ENCODE results near the gene PRKN. TPM values are rescaled to one million over a fixed set of nuclear protein-coding genes. Genes with fewer than 3 reads are reported as not detected.

PRKN gene
- total and polyA plus RNA-seq, 2 donors (not counting 3 experiments of a cell fraction or from before 2014, with no cell fraction given), result 0.06 TPM; not detected in 1

GRCh38 chr6:162554531-162554930 lies 173.0 kb downstream of the PRKN start:
- Histone ChIP-seq H3K79me2 (ENCODE audit: control insufficient read depth, insufficient read depth, low read length) (no peaks in the 10 kb centered on the region), H4K20me1 (replicated peaks; ENCODE audit: control insufficient read depth, extremely low read depth, insufficient read depth, low read length) (no peaks in the 10 kb centered on the region), H3K9ac (replicated peaks; ENCODE audit: extremely low read depth, insufficient read depth, low read length) (no peak overlapping the region), H2AFZ (ENCODE audit: low read depth, low read length) (no peak overlapping the region), H3K4me2 (ENCODE audit: insufficient read depth, low read length) (no peak overlapping the region), H3K4me1 (ENCODE audit: control insufficient read depth, extremely low read depth, insufficient read depth, low read length) (no peaks in the 10 kb centered on the region), H3K27ac (ENCODE audit: insufficient read depth, low read depth, low read length) (no peak overlapping the region), H3K4me3 (replicated peaks in 1 of 3; ENCODE audit: insufficient read depth in 1 of 3, low read depth in 1 of 3, low read length in 3 of 3) (no peak overlapping the region), H3K27me3 (ENCODE audit: control insufficient read depth in 2 of 2, insufficient read depth in 2 of 2, low read length in 2 of 2) (no peaks in the 10 kb centered on the region), H3K36me3 (ENCODE audit: control insufficient read depth in 2 of 2, extremely low read depth in 1 of 2, insufficient read depth in 2 of 2, low read length in 2 of 2) (no peaks in the 10 kb centered on the region), H3K9me1 (replicated peaks; ENCODE audit: control insufficient read depth, extremely low read depth, insufficient read depth, low read length) (no peaks in the 10 kb centered on the region), H3K9me3 (replicated peaks; ENCODE audit: control insufficient read depth, insufficient read depth, low read length) (peaks cover 2% of the 10 kb centered on the region)
- FAIRE-seq (no peak), DNase-seq (ENCODE audit: low read depth, low spot score) (no peak)
- no TSS peak for BruUV-seq (replicated peaks)
- dilution Hi-C loops (cut with MboI; ENCODE audit: extremely low pct_ligation_motif_present, low sequenced_read_pairs) (no loop called here), intact Hi-C loops (cut with micrococcal nuclease) (no loop called here)
- ChIA-PET CTCF (no interaction called here), POLR2A (no interaction called here)
- TF ChIP-seq CTCF (IDR thresholded peaks at IDR 0.05; ENCODE audit: extremely low read depth in 1 of 2, insufficient read depth in 1 of 2, low read depth in 1 of 2, low read length in 2 of 2) (no peak), POLR2AphosphoS5 (IDR thresholded peaks at IDR 0.05; ENCODE audit: insufficient read depth, low read depth, low read length) (no peak), FOS (IDR thresholded peaks at IDR 0.05; ENCODE audit: borderline replicate concordance, insufficient read depth, low read length) (no peak), MYC (IDR thresholded peaks at IDR 0.05; ENCODE audit: low read depth, low read length) (no peak), POLR2A (IDR thresholded peaks at IDR 0.05; ENCODE audit: low read depth, low read length) (no peak), JUN (IDR thresholded peaks at IDR 0.05; ENCODE audit: borderline replicate concordance, insufficient read depth, insufficient read length, low read depth) (no peak), EZH2 (IDR thresholded peaks at IDR 0.05; ENCODE audit: borderline replicate concordance, low read depth, low read length, severe bottlenecking) (no peak), GATA2 (IDR thresholded peaks at IDR 0.05; ENCODE audit: insufficient read depth, insufficient read length, low read depth, low read length) (no peak)
- TF ChIP-seq, protein P1, sequence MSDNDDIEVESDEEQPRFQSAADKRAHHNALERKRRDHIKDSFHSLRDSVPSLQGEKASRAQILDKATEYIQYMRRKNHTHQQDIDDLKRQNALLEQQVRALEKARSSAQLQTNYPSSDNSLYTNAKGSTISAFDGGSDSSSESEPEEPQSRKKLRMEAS (IDR thresholded peaks at IDR 0.05; ENCODE audit: insufficient read depth, insufficient read length), result no peak

All from endothelial cell of umbilical vein (primary cell).